Measurements from ENCODE around the gene ELOA.

Gene ELOA, protein sequence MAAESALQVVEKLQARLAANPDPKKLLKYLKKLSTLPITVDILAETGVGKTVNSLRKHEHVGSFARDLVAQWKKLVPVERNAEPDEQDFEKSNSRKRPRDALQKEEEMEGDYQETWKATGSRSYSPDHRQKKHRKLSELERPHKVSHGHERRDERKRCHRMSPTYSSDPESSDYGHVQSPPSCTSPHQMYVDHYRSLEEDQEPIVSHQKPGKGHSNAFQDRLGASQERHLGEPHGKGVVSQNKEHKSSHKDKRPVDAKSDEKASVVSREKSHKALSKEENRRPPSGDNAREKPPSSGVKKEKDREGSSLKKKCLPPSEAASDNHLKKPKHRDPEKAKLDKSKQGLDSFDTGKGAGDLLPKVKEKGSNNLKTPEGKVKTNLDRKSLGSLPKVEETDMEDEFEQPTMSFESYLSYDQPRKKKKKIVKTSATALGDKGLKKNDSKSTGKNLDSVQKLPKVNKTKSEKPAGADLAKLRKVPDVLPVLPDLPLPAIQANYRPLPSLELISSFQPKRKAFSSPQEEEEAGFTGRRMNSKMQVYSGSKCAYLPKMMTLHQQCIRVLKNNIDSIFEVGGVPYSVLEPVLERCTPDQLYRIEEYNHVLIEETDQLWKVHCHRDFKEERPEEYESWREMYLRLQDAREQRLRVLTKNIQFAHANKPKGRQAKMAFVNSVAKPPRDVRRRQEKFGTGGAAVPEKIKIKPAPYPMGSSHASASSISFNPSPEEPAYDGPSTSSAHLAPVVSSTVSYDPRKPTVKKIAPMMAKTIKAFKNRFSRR

DNA sequence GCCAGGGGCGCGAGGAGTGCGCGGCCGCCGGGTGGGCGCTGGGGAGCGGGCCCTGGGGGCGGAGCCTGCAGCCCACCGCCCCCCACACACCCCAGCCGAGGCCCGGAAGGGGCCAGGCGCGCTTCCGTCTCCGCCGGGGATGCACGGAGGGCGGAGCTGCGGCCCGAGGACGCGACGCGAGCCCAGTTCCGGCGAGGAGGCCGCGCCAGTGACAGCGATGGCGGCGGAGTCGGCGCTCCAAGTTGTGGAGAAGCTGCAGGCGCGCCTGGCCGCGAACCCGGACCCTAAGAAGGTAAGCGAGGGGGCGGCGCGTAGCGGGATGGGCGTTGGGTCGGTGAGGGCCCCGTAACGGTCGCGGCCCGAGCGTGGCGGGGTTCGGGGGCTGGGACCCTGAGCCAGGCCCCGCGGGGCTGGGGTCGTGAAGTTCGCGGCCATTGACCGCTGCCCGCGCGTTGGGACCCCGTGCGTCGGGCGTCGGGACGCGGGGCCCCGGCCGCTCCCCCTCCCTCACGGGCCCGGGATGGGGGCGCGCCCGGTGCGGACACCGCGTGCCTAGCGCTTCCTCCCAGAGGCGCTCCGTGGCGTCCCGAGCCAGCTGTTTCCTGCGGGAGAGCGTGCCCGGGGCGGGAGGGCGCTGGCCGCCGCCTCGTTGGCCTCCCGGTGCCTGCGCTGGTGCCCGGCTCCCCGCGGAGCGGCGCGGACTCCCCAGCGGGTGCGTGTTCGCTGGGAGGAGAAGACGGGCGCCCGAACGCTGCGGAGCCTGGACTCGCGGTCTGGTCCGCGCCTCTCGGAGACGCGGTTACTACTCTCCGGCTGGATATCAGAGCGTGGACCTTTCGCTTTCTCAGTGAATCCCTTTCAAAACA lies at the start of gene ELOA:
ELOA (plus strand) TSS at position 185 of the 866 bp plus-strand sequence; CDS start at position 218, 33 bp downstream.
- peak; percentile 67 to 73 for DNase-seq (ENCODE audit: low read depth in 2 of 2)

DNA sequence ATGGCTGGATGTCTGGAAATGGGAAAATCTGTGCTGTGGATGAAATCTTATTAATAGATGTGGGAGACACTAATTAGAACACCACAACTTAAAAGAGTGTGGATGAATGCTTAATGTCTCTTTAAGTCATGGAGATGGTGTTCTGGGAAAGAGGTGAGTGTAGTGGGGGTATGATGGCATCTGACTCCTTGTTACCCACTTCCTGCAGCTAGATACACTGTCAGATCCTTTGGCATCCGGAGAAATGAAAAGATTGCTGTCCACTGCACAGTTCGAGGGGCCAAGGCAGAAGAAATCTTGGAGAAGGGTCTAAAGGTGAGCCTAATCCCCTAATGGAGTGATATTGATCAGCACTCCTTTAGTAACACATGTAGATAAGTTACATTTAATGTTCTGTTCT lies 49.7 kb upstream of the ELOA start:
- no peak for DNase-seq (ENCODE audit: low read depth in 2 of 2)

DNA sequence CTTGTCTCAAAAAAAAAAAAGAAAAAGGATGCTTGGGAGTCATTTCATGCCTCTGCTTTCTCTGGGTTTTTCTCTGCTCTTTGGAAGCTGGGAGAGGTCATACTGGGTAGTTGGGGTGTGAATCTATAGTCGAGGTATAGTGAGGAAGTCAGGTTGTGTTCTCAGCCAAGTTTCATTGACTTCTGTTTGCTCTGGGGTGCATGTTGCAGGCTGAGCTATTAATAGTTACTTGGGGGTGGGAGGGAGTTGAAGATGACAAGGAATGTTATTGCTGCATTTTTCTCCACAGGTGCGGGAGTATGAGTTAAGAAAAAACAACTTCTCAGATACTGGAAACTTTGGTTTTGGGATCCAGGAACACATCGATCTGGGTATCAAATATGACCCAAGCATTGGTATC lies 48.9 kb upstream of the ELOA start:
- DNase-seq (ENCODE audit: low read depth in 2 of 2): no peak

DNA sequence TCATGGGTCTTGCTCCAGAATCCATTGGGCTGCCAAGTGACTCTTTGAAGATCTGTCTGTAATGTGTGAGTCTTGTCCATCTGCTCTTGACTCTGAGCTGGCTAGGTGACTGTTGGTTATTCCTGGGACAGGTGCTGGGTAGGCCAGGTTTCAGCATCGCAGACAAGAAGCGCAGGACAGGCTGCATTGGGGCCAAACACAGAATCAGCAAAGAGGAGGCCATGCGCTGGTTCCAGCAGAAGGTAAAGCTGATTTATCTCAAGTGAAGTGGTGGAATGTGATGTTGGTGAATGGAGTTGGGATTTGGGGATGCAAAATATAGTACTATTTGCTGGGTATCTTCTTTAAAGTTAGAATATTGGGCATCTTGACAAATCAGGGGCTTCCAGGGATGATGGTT lies 47.6 kb upstream of the ELOA start:
- no peak for DNase-seq (ENCODE audit: low read depth in 2 of 2)

DNA sequence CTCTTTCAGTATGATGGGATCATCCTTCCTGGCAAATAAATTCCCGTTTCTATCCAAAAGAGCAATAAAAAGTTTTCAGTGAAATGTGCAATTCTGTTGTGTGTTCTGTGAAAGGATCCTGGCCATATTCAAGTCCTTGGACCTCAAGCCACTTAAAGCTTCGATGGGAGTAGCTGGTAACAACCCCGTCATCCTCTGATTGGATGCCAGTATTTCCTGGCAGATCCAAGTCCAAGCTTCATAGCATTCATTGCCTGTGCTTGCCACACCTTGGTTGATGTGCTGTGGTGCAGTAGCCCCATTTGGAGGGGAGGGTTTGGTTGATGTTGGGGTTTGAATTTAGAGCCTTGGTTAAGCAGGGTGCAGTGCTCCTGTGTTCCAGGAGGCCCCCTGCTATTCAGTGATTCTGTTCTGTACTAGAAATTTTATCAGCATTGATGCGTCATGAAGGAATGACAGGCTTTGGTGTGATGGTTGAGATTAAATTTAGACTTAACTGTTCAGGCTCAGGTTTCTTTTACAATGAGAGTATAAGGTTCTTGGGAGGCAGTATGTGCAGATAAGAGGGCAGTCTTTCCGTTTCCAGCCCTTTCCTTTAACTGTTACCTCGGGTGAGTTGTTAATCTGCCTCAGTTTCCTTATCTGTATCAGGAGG lies 46.8 kb upstream of the ELOA start:
- no peak for DNase-seq (ENCODE audit: low read depth in 2 of 2)

DNA sequence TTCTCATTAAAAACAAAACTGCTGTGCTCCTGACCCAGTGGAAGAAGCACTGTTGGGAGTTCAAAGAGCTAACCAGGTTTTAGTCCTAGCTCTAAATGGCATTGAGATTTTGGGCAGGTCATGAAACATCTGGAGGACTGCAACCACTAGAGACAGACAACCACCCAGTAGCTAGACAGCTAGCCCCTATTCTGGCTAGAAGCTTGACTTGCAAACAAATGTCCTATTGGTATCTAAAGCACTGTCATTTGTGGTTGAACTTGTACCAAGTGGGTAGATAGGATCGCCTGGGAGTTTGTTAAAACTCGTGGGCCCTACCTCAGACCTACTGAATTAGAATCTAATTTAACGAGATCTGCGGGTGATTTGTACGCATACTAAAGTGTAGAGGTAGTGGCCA lies 44.8 kb upstream of the ELOA start:
- DNase-seq (ENCODE audit: low read depth in 2 of 2): no peak

DNA sequence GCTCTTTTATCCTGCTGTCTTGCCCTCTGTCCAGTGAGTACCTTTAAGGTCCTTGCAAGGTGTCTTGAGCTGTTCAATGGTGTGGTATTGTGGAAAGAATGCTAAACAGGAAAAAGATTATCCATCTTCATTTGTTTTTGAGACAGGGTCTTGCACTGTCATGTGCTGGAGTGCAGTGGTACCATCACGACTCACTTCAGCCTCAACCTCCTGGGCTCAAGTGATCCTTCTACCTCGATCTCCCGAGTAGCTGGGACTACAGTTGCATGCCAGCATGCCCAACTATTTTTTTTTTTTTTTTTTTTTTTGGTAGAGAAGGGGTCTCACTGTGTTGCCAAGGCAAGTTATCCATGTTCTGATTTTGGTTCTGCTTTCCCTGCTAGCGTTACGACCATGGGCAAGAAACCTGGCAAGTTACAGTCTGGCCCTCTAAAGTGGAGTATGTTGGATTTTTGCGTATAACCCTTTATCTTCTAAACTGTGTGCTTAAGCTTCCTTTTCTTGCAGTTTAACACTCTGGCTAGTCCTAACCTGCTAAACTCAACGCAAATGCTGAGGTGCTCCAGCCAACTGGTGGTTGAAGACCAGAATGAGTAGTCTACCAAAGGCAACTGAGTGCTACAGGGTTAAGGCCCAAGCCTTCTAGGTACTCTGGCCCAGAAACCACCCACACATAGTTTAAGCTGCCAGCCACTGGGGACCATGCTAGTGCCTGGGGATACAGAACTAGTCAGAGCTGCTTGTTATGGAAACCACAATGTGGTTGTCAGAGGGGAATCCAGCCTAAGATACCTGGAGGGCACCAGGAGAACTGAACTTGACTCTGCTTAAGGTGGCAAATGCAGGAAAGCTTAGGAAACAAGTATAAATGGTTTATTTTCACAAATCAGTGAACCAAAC lies 43.7 kb upstream of the ELOA start:
- peak in 1 of 2 donors; percentile 24 for DNase-seq (ENCODE audit: low read depth in 2 of 2)

DNA sequence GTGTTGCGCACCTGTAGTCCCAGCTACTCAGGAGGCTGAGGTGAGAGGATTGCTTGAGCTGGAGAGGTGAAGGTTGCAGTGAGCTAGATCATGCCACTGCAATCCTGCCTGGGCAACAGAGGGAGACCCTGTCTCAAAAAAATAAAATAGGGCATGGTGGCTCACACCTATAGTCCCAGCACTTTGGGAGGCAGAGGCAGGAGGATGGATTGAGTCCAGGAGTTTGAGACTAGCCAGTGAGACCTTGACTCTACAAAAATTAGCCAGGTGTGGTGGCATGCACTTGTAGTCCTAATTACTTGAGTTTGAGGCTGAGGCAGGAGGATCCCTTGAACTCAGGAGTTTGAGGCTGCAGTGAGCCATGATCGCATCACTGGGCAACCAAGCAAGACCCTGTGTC lies 42.0 kb upstream of the ELOA start:
- no peak for DNase-seq (ENCODE audit: low read depth in 2 of 2)

DNA sequence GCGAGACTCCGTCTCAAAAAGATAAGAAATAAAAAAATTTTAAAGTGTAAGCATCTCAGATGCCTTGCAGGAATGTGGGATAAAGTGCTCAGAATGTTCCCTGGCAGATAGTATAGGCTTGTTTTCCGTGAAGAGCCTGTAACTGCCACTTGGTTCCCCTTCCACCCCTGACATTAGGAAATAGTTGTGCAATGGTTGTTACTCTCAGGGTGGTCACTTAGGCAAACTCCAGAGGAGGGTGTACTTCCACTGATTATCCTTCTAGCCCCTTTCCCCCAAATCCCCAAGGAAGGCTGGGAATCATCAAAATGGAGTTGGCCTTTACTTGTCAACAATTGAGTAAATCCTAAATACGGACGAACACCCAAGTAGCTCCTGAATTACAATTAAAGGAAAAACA lies 41.3 kb upstream of the ELOA start:
- DNase-seq (ENCODE audit: low read depth in 2 of 2): no peak

DNA sequence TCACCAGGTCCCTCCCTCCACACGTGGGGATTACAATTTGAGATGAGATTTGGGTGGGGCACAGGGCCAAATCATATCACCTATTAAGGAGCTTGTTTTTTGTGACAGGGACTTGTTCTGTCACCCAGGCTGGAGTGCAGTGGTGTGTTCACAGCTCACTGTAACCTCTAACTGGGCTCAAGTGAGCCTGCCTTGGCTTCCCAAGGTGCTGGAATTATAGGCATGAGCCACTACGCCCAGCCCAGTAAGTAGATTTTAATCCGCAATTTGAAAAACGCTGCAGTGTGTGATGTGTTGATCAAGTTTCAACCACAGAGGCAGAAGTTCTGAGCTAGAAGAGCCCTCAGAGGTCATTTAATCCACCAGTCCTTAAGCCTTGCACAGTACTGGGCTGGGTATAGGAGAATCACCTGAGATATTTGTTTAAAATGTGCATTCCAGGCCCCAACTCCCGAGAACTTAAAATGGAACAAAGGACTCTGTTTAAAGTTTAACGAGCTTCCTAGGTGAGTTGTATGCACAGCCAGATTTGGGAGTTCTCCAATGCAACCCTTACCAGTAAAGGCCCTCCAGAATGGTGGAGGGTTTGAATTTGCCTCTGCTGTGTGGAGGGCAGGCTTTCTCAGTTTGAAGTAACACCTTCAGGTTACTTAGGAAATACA lies 38.3 kb upstream of the ELOA start:
- DNase-seq (ENCODE audit: low read depth in 2 of 2): no peak

DNA sequence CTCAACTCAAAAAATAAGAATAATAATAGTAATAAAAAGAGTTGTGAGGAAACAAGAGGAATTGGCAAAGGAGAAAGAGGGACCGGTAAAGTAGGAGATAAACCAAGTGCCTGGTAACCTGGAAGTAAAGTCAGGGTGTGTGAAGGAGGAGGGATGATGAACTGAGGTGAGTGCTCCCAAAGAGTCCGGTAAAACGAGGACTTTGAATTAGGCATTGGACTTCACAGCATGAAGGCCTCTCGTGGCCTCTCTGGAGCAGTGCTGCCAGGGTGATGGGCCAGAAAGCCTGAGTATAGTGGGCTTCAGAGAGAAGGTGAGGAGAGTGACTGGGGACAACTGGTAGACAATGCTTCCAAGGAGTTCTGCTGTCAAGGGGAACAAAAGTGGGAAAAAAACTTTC lies 34.0 kb upstream of the ELOA start:
- DNase-seq (ENCODE audit: low read depth in 2 of 2): no peak

DNA sequence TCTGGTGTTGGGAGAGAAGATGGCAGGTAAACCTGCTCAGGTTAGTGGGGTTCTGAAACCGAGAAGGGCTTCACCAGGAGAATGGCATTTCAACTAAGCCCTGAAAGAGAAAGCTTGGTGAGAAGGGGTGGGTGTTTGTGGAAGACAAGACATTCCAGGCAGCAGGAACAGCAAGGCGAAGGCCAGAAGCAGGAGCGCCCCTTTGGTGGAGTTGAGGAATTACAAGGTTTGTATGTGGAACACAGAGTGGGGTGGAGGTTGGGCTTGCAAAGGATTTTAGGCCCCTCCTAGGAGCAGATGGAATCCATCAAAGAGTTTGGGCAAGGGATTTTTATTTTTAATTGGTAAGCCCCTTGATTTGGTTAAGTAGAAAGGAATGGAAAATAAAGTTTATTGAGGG lies 24.8 kb upstream of the ELOA start:
- no peak for DNase-seq (ENCODE audit: low read depth in 2 of 2)

DNA sequence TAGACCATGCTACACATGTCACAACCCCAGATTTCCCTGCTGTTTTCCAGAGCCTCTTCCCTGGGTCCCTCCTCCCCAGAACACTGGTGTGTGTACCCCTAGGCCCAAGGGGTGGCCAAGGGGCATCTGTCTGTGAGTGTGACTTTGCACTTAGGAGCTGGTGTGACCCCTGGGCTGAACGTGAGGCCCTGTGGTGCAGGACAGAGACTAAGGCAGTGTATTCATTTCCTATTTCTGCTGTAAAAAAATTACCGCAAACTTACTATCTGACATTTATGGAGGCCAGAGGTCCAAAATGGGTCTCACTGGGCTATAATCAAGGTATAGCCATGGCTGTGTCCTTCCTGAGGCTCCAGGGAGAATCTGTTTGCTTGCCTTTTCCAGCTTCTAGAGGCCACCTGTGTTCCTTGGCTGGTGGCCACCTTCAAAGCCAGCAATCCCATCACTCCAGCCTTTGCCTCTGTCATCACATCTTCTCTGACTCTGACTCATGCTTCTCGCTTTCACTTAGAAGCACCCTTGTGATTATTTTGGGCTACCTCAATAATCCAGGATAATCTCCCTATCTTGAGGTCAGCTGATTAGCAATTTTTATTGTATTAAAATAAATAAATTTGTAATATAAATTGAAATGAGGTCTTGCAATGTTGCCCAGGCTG lies 24.0 kb upstream of the ELOA start:
- DNase-seq (ENCODE audit: low read depth in 2 of 2): no peak

DNA sequence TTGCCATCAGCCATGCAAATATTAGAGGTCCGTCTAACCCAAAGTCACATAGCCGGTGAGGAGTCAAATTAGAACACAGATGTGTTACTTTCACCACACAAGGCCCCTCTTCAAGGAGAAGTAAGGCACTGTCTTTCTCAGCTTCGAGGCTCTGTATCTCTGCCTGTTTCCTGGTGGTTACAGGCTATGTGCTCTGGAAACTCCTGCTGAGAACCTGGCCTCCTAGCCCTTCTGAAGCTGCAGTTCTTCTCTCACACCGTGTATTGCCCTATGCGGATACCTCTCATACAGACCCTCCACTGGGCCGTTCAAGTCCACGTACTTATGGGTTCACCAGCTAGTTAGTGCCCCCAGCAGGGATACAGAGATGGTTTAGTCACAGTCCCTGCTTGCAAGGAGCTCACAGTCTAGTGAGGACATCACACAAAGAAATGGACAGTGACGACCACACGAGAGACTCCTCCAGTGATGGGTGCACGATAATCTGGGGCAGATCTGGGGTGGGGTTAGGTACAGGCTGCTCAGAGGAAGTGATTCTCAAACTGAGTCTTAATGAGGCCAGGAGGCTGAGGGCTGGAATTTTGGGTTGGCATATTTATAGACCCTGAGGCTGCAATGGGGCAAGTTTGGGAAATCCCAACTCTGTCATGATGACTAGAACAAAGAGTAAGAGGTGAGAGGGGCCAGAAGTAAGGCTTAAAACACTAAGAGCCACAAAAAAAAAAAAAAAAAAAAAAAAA lies 22.8 kb upstream of the ELOA start:
- peak in 1 of 2 donors; percentile 28 for DNase-seq (ENCODE audit: low read depth in 2 of 2)

DNA sequence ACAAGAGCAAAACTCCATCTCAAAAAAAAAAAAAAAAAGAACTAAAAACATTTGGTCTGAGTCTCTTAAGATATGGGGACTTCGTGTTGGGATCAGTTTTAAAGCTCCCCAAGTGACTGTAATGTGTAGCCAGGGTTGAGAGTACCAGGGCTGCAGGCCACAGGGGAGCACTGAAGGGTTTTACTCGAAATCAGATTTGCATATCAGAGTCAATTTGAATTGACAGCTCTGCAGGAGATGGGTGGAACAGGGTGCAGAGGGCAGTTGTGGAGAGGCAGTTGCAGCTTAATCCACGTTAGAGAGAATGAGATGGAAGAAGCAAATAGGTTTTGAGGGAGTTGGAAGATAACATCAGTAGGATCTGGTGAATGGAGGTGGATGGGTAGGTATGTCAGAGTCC lies 20.6 kb upstream of the ELOA start:
- no peak for DNase-seq (ENCODE audit: low read depth in 2 of 2)

DNA sequence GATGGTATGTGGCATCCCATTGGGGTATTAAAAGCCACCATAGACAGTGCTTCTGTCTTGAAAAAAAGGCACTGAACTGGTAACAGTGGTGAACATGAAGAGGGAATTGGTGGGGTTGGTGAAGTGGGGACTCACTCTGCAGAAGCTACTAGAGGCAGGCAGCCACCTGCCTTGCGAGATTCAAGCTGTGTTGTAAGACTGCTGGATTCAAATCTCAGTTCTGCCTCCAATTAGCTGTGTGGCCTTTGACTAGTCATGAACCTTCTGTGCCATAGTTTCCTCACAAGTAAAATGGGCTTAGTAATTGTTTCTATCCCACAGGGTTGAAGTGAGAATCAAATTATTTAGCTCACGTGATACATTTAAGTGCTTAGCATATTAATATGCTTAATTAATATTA lies 16.6 kb upstream of the ELOA start:
- no peak for DNase-seq (ENCODE audit: low read depth in 2 of 2)

DNA sequence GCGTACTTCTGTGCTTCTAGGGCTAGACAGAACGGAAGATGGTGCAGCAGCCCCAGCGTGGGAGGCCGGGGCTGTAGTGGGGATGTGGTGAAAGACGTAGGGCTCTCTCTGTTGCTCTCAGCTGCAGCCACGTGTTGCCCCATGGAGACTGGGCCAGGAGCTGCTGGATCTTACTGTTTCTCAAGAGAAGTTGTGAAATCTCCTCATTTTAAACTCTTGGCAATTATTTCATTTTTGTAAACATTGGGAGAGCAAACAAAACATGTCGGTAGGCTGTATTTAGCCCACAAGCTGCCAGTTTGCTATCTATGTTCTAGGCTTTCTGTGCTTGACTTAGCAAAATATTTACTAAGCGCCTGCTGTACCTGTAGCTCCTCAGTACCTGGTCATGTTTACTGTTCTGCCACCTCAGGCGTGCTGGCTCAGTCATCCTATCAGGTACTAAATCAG lies 15.9 kb upstream of the ELOA start:
- no peak for DNase-seq (ENCODE audit: low read depth in 2 of 2)

DNA sequence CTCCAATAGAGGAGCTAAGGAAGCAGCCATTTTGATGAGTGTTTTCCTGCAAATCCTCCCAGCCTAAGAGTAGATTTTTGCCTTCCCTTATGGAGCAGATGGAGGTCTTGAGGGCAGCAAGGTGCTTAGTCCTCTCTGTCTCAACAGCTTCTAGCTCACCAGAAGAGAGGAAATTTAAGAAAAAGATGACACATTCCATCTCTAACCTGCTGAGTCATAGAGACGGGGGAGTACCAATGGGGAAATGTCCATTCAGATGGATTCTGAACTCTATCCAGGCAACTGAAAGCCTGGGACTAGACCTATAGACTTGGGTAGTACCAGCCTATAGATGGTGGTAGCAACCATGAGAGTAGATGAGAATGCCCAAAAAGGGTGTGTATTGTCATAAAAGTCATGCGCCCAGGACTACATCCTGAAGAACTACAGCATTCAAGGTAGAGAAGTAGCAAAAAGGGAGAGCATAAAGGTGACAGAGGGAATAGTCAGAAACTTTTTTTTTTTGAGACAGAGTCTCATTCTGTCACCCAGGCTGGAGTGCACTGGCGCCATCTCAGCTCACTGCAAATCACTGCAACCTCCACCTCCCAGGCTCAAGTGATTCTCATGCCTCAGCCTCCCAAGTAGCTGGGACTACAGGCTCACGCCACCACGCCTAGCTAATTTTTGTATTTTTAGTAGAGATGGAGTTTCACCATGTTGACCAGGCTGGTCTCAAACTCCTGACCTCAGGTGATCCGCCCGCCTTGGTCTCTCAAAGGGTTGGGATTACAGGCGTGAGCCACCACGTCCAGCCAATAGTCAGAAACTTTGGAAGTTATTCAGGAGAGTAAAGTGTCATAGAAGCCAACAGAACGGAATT lies 10.7 kb upstream of the ELOA start:
- no peak for DNase-seq (ENCODE audit: low read depth in 2 of 2)

All from stimulated activated CD4-positive, alpha-beta T cell treated with anti-CD3 and anti-CD28 coated beads, Interleukin-4, amount 100 ng/mL, for 48 hours (primary cell).